Mammary epithelial cell (primary cell): ENCODE measurements around the gene TNKS1BP1.

Source experiments
- EZH2 ChIP-seq: IDR thresholded peaks from 2 replicates; pipeline ENCODE4 v1.6.1; 2012; ENCODE audit warnings: low read length, inconsistent platforms, borderline replicate concordance
- TF ChIP-seq, protein P1 (sequence below), 2 donors: IDR thresholded peaks in 1 of 2; conservative IDR thresholded peaks in 1 of 2; 2 replicates each; pipeline ENCODE4 v1.5.1; 2011 to 2012; ENCODE audit warnings: inconsistent platforms in 2 of 2, low read length in 2 of 2, mild to moderate bottlenecking in 2 of 2, control low read depth in 1 of 2, low read depth in 1 of 2; ENCODE audit not compliant: insufficient read depth in 1 of 2; ENCODE audit errors: extremely low read depth in 1 of 2

DNA sequence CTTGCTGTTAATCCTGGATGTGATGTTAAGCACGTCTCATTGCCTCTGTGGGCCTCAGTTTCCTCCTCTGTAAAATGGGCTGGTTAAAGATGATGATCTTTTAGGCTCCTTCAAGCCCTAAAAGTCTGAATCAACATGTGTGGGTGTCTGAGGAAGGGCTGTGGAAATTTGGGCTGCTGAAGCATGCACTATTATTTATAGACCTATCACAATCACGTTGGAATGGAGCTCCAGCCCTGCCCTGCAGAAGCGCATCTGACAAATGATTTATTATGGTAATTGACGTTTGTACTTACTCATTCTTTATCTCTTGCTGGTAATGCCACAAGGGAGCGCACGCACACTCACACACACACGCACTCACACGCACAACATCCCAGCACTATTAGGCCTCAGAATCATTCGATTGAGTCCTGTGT lies 33.8 kb upstream of the TNKS1BP1 start:
- TF ChIP-seq, protein P1, sequence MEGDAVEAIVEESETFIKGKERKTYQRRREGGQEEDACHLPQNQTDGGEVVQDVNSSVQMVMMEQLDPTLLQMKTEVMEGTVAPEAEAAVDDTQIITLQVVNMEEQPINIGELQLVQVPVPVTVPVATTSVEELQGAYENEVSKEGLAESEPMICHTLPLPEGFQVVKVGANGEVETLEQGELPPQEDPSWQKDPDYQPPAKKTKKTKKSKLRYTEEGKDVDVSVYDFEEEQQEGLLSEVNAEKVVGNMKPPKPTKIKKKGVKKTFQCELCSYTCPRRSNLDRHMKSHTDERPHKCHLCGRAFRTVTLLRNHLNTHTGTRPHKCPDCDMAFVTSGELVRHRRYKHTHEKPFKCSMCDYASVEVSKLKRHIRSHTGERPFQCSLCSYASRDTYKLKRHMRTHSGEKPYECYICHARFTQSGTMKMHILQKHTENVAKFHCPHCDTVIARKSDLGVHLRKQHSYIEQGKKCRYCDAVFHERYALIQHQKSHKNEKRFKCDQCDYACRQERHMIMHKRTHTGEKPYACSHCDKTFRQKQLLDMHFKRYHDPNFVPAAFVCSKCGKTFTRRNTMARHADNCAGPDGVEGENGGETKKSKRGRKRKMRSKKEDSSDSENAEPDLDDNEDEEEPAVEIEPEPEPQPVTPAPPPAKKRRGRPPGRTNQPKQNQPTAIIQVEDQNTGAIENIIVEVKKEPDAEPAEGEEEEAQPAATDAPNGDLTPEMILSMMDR (conservative IDR thresholded peaks at IDR 0.05 in 1 of 2, IDR thresholded peaks at IDR 0.05 in 1 of 2; ENCODE audit: extremely low read depth in 1 of 2, insufficient read depth in 1 of 2, low read depth in 1 of 2, low read length in 2 of 2), result no peak
- no peak for TF ChIP-seq EZH2
